OCI-LY1 (cell line): Measurements from ENCODE around the gene PHRF1.

Experiments used
- H2AFZ ChIP-seq: fragments of 200-600 bp; sonication (generic), shearing (Covaris generic); 2 replicates; pipeline ENCODE4 v1.6.0; 2014; ENCODE audit warnings: antibody characterized with exemption, mild to moderate bottlenecking, low read length
- H3F3A ChIP-seq: fragments of 200-600 bp; sonication (generic), shearing (Covaris generic); 2 replicates; pipeline ENCODE4 v1.6.0; 2014; ENCODE audit warnings: mild to moderate bottlenecking, antibody characterized with exemption, low read length, moderate library complexity; ENCODE audit not compliant: insufficient read depth
- H3K27ac ChIP-seq: fragments of 200-600 bp; sonication (generic); 2 replicates; pipeline ENCODE4 v1.5.1; 2014; ENCODE audit warnings: low read length, mixed run types, mild to moderate bottlenecking, low read depth; ENCODE audit not compliant: poor library complexity, severe bottlenecking
- H3K27me3 ChIP-seq: fragments of 200-600 bp; sonication (generic); 2 replicates; pipeline ENCODE4 v1.6.0; 2014; ENCODE audit warnings: antibody characterized with exemption, mild to moderate bottlenecking, low read length, moderate library complexity; ENCODE audit not compliant: insufficient read depth
- H3K36me3 ChIP-seq: fragments of 200-600 bp; sonication (generic); 2 replicates; pipeline ENCODE4 v1.6.1; 2014; ENCODE audit warnings: mild to moderate bottlenecking, antibody characterized with exemption, low read length, moderate library complexity, mixed read lengths; ENCODE audit not compliant: insufficient read depth
- H3K4me1 ChIP-seq: fragments of 200-600 bp; sonication (generic); 2 replicates; pipeline ENCODE4 v1.5.1; 2014; ENCODE audit warnings: mild to moderate bottlenecking, low read length, moderate library complexity; ENCODE audit not compliant: insufficient read depth, severe bottlenecking
- H3K4me2 ChIP-seq: fragments of 200-600 bp; sonication (generic), shearing (Covaris generic); 2 replicates; pipeline ENCODE4 v1.6.1; 2014; ENCODE audit warnings: low read length
- H3K4me3 ChIP-seq: fragments of 200-600 bp; sonication (generic); 2 replicates; pipeline ENCODE4 v1.5.1; 2014; ENCODE audit warnings: low read length, low read depth, mild to moderate bottlenecking, mixed read lengths; ENCODE audit not compliant: poor library complexity, severe bottlenecking
- H3K79me2 ChIP-seq: fragments of 200-600 bp; shearing (Covaris generic); 2 replicates; pipeline ENCODE4 v1.6.1; 2016; ENCODE audit warnings: mixed run types, low read length, mixed read lengths; ENCODE audit not compliant: insufficient read depth
- H3K9ac ChIP-seq: fragments of 200-600 bp; sonication (generic), shearing (Covaris generic); 2 replicates; pipeline ENCODE4 v1.6.1; 2014; ENCODE audit warnings: mild to moderate bottlenecking, low read length, mixed read lengths
- H3K9me2 ChIP-seq: fragments of 200-600 bp; sonication (generic), shearing (Covaris generic); 2 replicates; pipeline ENCODE4 v1.6.1; 2014; ENCODE audit warnings: low read depth, mild to moderate bottlenecking, low read length, mixed read lengths
- H3K9me3 ChIP-seq: fragments of 200-600 bp; shearing (Covaris generic); 2 replicates; pipeline ENCODE4 v1.6.1; 2014; ENCODE audit warnings: low read length, mixed read lengths
- H4K20me1 ChIP-seq: fragments of 200-600 bp; sonication (generic), shearing (Covaris generic); 2 replicates; pipeline ENCODE4 v1.6.0; 2016; ENCODE audit warnings: mild to moderate bottlenecking, low read length; ENCODE audit not compliant: insufficient read depth
- CTCF ChIP-seq: fragments of 200-600 bp; sonication (generic), shearing (Covaris generic); IDR thresholded peaks from 2 replicates; pipeline ENCODE4 v1.5.1; 2017; ENCODE audit warnings: mild to moderate bottlenecking, antibody characterized with exemption, low read length, moderate library complexity, mixed read lengths
- EZH2 ChIP-seq: fragments of 200-600 bp; sonication (generic), shearing (Covaris generic); IDR thresholded peaks from 2 replicates; pipeline ENCODE4 v1.8.0; 2017; ENCODE audit warnings: borderline replicate concordance, mixed run types, mild to moderate bottlenecking, antibody characterized with exemption, low read length, moderate library complexity, mixed read lengths

The PHRF1 gene

GRCh38 chr11:555780-556661 lies 20.2 kb upstream of the PHRF1 start:
- Histone ChIP-seq H4K20me1 (no peaks in the 10 kb centered on the region), H3K9ac (no peak overlapping the region), H3K4me2 (peak overlapping the region; percentile 64), H3F3A (no peaks in the 10 kb centered on the region), H3K4me1 (peaks cover 26% of the 10 kb centered on the region), H3K36me3 (no peaks in the 10 kb centered on the region), H3K9me3 (no peaks in the 10 kb centered on the region), H3K27me3 (peaks cover 7% of the 10 kb centered on the region), H3K4me3 (peak overlapping the region; percentile 47), H2AFZ (no peak overlapping the region), H3K79me2 (no peaks in the 10 kb centered on the region), H3K9me2 (no peaks in the 10 kb centered on the region), H3K27ac (no peak overlapping the region)
- TF ChIP-seq EZH2 (no peak), CTCF (no peak)

- H3K27ac ChIP-seq, result no peak overlapping the region
- no peaks in the 10 kb centered on the region for H3K9me2 ChIP-seq
- no peaks in the 10 kb centered on the region for H3K79me2 ChIP-seq
- H3K9ac ChIP-seq, result no peak overlapping the region
- TF ChIP-seq CTCF (no peak), EZH2 (no peak)
- H3K27me3 ChIP-seq, result peaks cover 7% of the 10 kb centered on the region
- H3K36me3 ChIP-seq, result no peaks in the 10 kb centered on the region
- H3K9me3 ChIP-seq, result no peaks in the 10 kb centered on the region
- no peak overlapping the region for H2AFZ ChIP-seq
- H3K4me2 ChIP-seq, result no peak overlapping the region
- peaks cover 30% of the 10 kb centered on the region for H3K4me1 ChIP-seq
- no peak overlapping the region for H3K4me3 ChIP-seq
- H3F3A ChIP-seq, result no peaks in the 10 kb centered on the region
- no peaks in the 10 kb centered on the region for H4K20me1 ChIP-seq
Measured at GRCh38 chr11:556662-557256, 19.5 kb upstream of the PHRF1 start.

- Histone ChIP-seq H3F3A (no peaks in the 10 kb centered on the region), H3K27ac (no peak overlapping the region), H2AFZ (no peak overlapping the region), H3K36me3 (no peaks in the 10 kb centered on the region), H3K9me3 (no peaks in the 10 kb centered on the region), H3K4me1 (peaks cover 34% of the 10 kb centered on the region), H3K9me2 (no peaks in the 10 kb centered on the region), H3K4me3 (no peak overlapping the region), H3K79me2 (no peaks in the 10 kb centered on the region), H3K27me3 (peaks cover 7% of the 10 kb centered on the region), H4K20me1 (no peaks in the 10 kb centered on the region), H3K4me2 (no peak overlapping the region), H3K9ac (no peak overlapping the region)
- TF ChIP-seq CTCF, result no peak
- TF ChIP-seq EZH2, result no peak
Measured at GRCh38 chr11:557328-558132, 18.7 kb upstream of the PHRF1 start.
